ENCODE measurements around the gene NAT9.

The NAT9 gene

GRCh38 chr17:74804683-74805082, 28.5 kb upstream of the NAT9 start:
- DNase-seq, result no peak

DNA sequence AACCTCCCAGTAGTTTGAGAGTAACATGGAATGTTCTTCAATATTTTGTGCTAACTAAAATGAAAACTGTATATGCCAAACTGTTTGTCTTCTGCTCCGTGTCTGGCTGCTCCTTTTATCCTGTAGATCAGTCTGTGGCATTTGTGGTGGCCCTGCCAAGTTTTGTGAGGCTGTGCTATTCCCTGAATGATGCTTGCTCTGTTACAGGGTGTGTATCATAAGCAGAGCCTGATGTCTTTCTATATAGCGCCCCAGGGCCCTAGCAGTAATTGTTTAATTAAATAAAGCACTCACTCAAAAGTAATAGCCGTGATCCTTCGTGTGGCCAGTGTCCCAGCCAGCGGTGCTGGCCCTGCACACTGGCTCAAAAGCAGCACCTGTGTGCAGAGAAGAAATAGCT, 27.8 kb upstream of the NAT9 start:
- no peak for DNase-seq

- DNase-seq, result no peak
Observed at GRCh38 chr17:74803388-74803930, 27.3 kb upstream of the NAT9 start.

DNA sequence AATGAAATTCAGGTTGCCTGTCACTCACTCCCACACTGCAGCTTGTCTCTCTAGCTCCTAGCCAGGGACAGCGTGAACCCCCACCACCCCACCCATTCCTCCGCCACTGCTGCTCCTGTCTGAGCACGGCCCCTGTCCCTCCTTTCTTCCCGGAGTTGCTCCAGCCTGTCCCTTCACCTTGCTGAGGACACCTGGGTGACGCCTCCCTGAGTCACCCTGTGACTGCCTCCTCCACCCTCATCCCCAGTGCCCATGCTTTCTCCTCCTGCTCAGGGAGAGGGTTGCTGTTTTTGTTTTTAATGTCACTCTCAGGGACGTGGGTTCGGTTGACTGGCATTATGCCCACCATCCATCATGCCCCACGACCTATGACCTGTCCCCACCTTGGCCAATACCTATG, 25.8 kb upstream of the NAT9 start:
- no peak for DNase-seq

DNA sequence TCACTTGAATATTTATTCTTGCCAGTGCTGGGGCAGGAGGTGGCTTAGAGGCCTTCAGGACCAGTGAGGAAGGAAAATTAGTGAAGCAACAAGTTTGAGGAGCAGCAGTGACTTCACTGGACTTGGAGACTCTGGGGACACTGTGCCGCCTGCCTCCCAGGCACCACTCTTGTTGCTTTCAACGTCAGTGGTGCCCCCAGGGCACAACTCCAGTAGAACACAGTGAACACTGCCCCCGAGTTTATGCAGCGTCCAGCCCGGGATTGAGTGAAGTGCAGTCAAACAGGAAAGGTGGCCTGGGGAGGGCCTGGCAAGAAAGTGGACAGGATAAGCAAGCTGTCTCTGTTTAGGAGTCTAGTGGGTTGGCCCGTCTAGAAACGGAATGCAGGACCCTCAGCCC, 24.4 kb upstream of the NAT9 start:
- no peak for DNase-seq

GRCh38 chr17:74799097-74799496, 23.0 kb upstream of the NAT9 start:
- DNase-seq, result no peak

- DNase-seq, result no peak
Observed at GRCh38 chr17:74798239-74798707, 22.1 kb upstream of the NAT9 start.

DNA sequence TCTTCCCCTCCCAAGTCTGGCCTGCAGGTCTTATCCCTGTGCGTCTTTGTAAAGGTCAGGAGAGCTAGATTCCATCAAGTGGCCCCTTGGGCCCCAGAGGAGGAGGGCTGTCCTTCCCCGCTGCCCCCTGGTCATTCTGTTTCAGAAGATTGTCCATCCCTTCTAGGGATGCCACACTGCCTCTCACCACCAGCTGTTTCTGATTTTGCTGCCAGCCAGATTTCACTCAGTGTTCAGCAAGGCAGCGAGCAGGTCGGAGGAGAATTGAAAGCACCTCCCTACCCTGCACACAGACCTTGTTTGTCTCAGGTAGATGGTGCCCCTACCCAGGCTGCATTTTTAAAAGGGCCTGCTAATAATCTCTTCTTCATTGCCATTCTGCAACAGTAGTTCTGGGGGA, 21.7 kb upstream of the NAT9 start:
- no peak for DNase-seq

DNA sequence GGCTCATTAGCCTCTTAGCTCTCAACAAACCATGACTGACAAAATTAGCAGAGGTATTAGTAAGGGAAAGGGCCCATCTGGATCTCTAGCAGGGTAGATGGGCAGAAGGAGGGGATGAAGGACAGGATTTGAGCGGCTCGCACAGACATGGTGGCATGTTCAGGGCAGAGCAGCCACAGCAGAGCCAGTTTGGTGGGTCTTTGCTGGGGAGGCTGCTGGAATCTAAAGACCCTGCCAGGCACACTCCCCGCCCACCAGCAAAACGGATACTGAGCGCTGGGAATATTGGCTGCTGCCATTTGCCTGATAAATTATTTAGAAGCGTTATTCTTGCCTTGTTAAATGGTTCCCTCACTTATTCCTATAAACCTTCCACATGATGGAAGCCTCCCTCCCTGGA, 20.7 kb upstream of the NAT9 start:
- DNase-seq, result no peak

GRCh38 chr17:74796211-74796610, 20.1 kb upstream of the NAT9 start:
- DNase-seq, result no peak

DNA sequence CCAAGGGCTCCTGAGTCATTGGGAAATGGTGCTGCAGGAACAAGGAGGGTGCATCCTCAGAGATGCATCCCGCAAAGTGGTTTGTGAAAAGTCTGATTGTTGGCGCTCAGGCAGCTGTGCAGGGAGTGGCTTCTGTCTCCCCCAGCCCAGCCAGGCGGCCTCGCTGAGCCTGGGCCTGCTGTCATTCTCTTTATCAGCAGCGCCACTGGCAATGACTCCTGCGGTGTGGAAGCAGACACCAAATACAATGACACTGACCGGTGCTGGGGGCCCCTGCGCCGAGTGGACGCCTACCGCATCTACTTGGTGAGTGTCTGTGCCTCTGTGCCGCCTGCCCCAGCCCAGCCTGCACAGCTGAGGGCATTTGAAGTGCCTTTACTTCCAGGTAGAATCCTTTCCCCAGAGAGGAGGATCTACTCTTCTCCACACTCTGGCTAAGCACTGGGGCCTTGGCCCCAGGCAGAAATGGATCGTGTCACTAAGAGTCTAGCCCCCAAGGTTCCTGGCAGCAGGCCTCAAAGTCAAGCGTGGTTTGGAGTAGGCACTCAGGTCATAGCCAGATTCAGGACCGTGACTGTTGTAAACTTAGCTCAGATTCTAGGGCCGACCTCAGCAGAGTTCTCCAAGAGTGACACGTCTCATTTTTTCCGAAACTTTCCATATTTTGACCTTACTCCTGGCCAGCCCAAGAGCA, 19.3 kb upstream of the NAT9 start:
- no peak for DNase-seq

- no peak for DNase-seq
Observed at GRCh38 chr17:74792586-74793105, 16.5 kb upstream of the NAT9 start.

DNA sequence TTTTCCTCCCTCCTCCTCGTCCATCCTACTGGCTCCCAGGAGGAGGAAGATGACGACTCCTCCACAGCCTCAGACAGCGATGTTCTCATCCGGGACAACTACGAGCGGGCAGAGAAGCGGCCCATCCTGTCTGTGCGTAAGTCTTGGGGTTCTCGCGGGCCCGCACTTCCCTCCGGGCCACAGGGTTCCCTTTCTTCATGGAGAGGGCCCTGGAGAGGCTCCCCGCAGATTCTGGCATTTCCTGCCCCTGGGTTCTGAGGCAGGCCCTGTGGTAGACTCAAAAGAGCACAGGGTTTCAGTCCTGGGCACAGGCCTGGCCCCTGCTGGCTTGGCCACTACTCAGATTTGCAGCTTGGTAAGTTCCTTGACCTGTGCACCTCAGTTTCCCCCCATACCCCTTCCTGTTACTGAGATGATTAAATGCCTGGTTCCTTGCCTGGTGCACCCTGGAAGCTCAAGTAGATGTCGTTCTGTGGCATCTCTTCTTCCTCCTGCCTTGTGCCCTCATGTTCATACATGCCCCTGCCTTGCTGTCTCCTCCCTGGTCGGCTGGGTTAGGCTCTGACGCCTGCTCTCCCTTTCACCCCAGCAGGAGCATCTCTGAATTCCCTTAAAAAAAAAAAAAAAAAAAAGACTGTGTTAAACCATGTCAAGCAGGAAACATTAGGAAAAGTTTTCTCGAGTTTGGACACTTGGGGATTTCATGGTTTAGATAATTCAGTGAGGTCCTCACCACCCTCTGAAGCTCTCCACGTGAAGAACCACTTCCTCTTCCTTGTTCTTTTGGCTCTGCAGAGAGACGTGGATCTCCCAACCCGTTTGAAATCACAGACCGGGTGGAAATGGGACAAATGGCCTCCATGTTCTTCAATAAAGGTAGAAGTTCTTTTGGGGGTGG, 14.3 kb upstream of the NAT9 start:
- DNase-seq, result no peak

- DNase-seq, result peak in 1 of 2 donors; percentile 70
Observed at GRCh38 chr17:74786431-74787055, 10.4 kb upstream of the NAT9 start.

GRCh38 chr17:74785981-74786360, 9.8 kb upstream of the NAT9 start:
- DNase-seq, result no peak

DNA sequence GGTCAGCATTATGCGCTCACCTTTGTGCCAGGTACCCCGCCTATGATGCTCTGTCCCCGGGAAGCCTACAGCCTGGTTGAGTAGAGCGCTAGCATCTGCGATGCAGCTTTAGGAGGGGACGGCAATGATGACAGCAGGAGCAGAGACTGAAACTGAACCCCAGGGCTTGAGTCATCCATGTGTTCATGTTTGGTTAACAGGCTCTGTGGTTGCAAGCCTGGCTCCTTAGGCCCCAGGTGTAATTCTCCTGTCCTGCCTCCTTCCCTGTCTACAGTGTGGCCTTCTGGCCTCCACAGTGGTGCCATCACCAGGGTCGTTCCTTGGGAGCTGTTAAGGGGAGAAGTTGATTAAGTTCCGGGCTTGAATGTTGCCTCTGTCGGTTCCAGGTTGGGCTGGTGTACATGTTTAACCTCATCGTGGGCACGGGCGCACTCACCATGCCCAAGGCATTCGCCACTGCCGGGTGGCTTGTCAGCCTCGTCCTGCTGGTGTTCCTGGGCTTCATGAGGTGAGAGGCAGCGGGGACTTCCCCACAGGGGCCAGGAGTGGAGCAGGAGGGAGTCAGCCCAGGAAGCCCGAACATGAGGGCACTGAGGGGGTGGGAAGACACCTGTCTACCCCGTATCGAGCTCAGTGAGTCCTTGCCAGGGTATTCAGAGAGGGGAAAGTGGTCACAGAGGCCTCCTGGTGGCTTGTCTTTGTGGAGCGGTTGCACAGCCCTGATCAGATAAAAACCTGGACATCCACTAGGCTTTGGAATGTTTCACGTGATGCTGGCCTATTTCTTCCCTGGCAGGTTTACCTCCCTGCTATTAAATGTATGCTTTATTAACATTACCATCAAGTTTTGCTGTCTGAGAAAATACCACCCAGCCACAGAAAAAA, 9.2 kb upstream of the NAT9 start:
- DNase-seq, result no peak

DNA sequence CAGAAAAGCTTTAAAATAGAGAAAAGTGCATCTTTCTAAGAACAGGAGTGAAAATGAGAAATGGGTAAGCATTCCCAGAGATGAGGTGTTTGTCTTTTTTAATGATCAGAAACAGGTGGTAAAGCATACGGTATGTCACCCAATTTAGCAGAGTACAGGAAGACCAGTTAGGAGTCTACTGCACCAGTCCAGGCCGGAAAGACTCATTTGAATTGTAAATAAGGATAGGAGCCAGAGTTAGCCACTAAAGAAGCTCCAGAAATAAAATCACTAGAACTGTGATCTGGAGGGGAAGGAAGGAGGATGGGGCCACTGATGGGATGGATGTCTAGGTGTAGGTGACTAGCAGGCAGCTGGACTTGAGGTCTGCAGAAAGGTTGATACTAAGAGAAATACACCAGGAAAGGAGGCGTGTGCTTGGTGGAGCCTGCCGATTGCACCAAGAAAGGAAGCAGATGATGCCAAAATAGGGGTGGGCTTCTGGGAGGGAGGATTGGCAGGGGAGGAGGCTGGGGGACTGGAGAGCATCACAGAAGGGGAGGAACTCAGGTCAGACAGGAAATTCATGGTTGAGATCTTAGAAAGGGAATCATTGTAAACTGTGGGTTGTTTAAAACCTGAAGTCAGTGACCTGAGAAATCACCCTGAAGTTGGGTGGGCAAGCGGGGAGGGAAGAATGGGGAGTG, 8.1 kb upstream of the NAT9 start:
- DNase-seq, result no peak

- DNase-seq, result no peak
Observed at GRCh38 chr17:74782571-74782970, 6.4 kb upstream of the NAT9 start.

DNA sequence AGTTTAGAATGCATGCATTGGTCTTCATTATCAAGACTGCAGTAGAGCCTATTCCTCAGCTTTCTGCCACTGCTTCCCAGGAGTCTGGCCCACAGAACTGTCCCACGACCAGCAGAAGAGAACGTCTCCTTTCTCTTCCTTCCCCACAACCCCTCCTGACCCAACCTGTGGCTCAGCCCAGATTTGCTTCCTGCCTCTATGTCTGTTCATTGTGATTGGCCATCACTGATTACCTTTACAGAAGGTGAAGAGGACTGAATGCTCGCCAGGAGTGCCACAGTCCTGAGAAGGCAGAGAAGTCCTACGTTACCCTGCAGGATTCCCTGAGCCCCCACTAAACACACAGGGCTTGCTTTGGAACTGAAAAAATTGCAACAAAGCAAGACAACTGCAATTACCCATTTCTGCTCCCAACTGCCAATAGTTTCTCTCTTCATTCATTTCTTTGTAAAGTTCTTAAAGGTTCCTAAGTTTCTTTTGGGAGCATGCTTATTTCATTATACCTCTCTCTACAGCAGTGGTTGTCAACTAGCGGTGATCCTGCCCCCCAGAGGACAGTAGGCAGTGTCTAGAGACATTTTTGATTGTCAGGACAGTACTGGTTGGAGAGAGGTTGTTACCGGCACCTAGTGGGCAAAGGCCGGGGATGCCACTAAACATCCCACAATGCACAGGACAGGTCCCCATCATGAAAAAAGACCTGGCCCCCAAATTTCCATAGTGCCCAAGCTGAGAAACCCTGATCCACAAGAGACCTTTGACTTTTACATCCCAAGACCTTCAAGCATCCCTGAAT, 4.5 kb upstream of the NAT9 start:
- peak; percentile 51 to 52 for DNase-seq

DNA sequence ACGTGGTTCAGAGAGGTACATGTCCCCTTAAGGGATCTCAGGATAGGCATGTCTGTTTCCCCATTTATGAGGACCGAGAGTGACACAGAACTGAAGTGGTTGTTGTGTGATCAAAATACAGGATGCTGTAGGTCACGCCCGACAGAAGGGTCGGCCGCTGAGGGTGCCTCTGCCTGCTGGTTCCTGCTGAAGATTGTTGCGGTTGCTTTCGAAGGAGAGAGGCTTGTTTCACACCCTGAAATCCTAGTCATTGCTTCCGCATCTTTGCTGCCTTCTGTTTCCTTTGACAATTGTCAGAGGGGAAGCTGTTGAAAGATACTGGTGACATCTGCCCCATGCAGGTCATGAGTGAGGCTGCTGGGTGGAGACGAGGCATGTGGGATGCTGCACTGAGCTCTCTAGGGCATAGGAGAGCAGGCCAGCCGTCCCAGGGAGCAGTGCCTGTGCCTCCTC, 3.8 kb upstream of the NAT9 start:
- DNase-seq, result peak; percentile 71 to 87

DNA sequence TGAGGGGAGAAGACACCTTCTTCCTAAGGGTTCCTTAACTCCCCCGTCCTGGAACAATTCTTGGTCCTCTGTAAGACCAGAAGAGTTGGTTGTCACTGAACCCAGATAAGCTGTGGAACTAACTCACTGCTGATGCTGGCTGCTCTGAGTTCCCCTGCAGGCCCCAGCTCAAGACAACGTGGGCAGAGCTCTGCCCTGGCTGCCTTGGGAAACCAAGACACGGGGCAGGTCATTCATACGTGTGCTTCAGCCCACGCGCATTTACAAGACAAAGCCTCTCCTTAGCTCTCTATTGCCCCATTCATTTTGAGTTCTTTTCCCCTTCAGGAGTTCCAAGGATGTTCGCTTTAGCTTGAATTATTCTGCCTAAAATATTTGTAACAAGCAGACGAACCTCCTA, 3.4 kb upstream of the NAT9 start:
- no peak for DNase-seq

Measured in CD4-positive, alpha-beta T cell treated with Interleukin-1 beta for 1 hour (primary cell).